Tibial nerve (tissue), 4 donors: ENCODE measurements around the gene PCSK6.

ENCODE experiments used
- EP300 ChIP-seq, 2 donors: sonication (generic); formaldehyde crosslinking; IDR thresholded peaks; one replicate each; pipeline ENCODE4 v1.6.1; 2017; ENCODE audit warnings: antibody characterized with exemption in 2 of 2, mild to moderate bottlenecking in 1 of 2
- POLR2A ChIP-seq, 2 donors: fragments of 450-650 bp; IDR thresholded peaks; one replicate each; pipeline ENCODE4 v1.6.1; 2017; ENCODE audit warnings: antibody characterized with exemption in 2 of 2, mild to moderate bottlenecking in 2 of 2, moderate library complexity in 2 of 2
- TF ChIP-seq, protein P1 (sequence below), 5 experiments: fragments of 200-600 bp in 3 of 5; fragments of 450-650 bp in 2 of 5; sonication (generic) in 3 of 5; IDR thresholded peaks; one replicate each; pipeline ENCODE4 v1.5.1; 2016 to 2019; ENCODE audit warnings: antibody characterized with exemption in 5 of 5, mild to moderate bottlenecking in 3 of 5, moderate library complexity in 2 of 5

- TF ChIP-seq, protein P1, sequence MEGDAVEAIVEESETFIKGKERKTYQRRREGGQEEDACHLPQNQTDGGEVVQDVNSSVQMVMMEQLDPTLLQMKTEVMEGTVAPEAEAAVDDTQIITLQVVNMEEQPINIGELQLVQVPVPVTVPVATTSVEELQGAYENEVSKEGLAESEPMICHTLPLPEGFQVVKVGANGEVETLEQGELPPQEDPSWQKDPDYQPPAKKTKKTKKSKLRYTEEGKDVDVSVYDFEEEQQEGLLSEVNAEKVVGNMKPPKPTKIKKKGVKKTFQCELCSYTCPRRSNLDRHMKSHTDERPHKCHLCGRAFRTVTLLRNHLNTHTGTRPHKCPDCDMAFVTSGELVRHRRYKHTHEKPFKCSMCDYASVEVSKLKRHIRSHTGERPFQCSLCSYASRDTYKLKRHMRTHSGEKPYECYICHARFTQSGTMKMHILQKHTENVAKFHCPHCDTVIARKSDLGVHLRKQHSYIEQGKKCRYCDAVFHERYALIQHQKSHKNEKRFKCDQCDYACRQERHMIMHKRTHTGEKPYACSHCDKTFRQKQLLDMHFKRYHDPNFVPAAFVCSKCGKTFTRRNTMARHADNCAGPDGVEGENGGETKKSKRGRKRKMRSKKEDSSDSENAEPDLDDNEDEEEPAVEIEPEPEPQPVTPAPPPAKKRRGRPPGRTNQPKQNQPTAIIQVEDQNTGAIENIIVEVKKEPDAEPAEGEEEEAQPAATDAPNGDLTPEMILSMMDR (IDR thresholded peaks at IDR 0.05) = no peak
- TF ChIP-seq POLR2A (IDR thresholded peaks at IDR 0.05) = no peak
- TF ChIP-seq EP300 (IDR thresholded peaks at IDR 0.05) = no peak
Measured at GRCh38 chr15:101500865-101501551, 11.5 kb upstream of the PCSK6 start.
